ENCODE measurements around the gene SLC9C1. TPM values are rescaled to one million over a fixed set of nuclear protein-coding genes. Genes with fewer than 3 reads are reported as not detected.

SLC9C1 gene
- total RNA-seq, 2 experiments from 2014 or later = not detected

DNA sequence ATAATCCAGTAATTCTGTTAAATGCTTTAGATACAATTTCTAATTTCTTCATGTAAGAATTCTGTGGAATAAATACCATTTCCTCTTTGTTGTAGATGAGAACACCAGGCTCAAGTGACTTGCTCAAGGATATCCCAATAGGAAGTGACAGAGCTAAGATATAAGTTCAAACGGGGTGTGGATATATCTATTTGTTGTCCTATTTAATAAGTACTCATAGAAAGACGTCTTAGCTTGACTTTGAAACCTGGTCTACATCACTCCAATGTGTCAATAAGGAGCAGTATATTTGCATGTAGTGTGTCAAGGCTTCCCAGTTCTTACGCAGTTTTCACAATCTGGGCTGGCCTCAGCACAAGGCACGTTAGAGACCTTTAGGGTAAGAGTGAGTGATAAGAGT is 156.2 kb downstream of the SLC9C1 start:
- Mint-ChIP-seq H3K27me3 (no peaks in the 10 kb centered on the region), H3K4me1 (ENCODE audit: low read depth) (peaks cover 53% of the 10 kb centered on the region), H3K27ac (peak overlapping the region; percentile 27), H3K36me3 (ENCODE audit: low read depth) (no peaks in the 10 kb centered on the region), H3K9me3 (no peaks in the 10 kb centered on the region), H3K4me3 (no peak overlapping the region)
- no peaks in the 10 kb centered on the region for H3K9me3 ChIP-seq (ENCODE audit: control insufficient read depth in 1 of 2, insufficient read depth in 1 of 2, low read length in 2 of 2)
- ChIA-PET CTCF (interaction anchor here (1.1 to 1.7 kb wide), 3 partner anchors 9 to 26 kb away, joined by 3 to 6 read pairs (median 6); no protein-coding TSS in a partner anchor), POLR2A (interaction anchor here (1.3 to 1.4 kb wide), 3 partner anchors 9 to 156 kb away, joined by 3 to 4 read pairs (median 4); partner anchors contain the start of gene SLC9C1)
- DNase-seq (no peak), ATAC-seq (ENCODE audit: poor library complexity) (no peak)
- no peak overlapping the region for H3K27ac ChIP-seq (ENCODE audit: low read depth in 1 of 2, low read length in 2 of 2)
- H3K27me3 ChIP-seq (ENCODE audit: control insufficient read depth in 1 of 2, insufficient read depth in 2 of 2, low read length in 2 of 2) = no peaks in the 10 kb centered on the region
- peaks cover 31% of the 10 kb centered on the region for H3K4me1 ChIP-seq (ENCODE audit: insufficient read depth, low read length)
- no peaks in the 10 kb centered on the region for H3K36me3 ChIP-seq (ENCODE audit: insufficient read depth, low read length)
- TF ChIP-seq, protein P1, sequence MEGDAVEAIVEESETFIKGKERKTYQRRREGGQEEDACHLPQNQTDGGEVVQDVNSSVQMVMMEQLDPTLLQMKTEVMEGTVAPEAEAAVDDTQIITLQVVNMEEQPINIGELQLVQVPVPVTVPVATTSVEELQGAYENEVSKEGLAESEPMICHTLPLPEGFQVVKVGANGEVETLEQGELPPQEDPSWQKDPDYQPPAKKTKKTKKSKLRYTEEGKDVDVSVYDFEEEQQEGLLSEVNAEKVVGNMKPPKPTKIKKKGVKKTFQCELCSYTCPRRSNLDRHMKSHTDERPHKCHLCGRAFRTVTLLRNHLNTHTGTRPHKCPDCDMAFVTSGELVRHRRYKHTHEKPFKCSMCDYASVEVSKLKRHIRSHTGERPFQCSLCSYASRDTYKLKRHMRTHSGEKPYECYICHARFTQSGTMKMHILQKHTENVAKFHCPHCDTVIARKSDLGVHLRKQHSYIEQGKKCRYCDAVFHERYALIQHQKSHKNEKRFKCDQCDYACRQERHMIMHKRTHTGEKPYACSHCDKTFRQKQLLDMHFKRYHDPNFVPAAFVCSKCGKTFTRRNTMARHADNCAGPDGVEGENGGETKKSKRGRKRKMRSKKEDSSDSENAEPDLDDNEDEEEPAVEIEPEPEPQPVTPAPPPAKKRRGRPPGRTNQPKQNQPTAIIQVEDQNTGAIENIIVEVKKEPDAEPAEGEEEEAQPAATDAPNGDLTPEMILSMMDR (IDR thresholded peaks at IDR 0.05) = no peak
- intact Hi-C loops (cut with DNase I, micrococcal nuclease) = loop anchor here (2.0 to 10.0 kb wide), 4 partner anchors 25 to 393 kb away; no protein-coding TSS in a partner anchor
- H3K4me3 ChIP-seq (ENCODE audit: low read length) = no peak overlapping the region

DNA sequence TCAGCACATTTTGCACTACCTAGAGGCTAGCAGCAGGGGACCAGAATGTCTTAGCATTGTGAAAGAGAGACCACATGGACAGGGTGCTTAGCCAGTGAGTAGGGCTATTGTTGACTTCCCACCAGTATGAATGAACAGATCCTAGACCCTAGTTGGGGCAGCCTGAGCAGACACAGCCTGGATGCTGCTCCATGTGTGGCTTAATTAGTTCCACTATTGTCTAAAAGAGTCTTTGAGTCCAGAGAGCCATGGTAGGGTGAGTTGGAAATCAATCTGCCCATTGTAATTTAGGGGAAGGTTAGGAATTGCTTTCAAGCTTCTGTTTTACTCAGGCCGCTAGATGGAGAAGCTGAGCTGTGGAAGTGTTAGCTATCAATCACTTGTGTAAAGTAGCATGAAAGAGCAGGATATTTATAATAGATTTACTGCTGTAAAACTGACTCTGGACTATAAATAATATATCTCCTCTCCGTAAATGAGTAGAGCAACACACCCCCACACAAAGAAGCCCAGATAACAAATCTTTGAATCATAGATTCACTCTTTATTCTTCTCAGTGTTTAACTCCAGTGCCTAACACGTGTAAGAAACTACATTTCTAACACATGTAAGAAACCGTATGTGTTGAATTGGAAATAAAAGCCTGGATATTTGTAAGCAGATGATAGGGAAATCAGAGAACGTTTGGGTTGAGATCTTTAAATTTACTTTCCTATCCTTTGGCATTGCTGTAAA is 156.9 kb downstream of the SLC9C1 start:
- Histone ChIP-seq H3K27me3 (ENCODE audit: control insufficient read depth in 1 of 2, insufficient read depth in 2 of 2, low read length in 2 of 2) (no peaks in the 10 kb centered on the region), H3K36me3 (ENCODE audit: insufficient read depth, low read length) (no peaks in the 10 kb centered on the region), H3K4me3 (ENCODE audit: low read length) (no peak overlapping the region), H3K9me3 (ENCODE audit: control insufficient read depth in 1 of 2, insufficient read depth in 1 of 2, low read length in 2 of 2) (no peaks in the 10 kb centered on the region), H3K4me1 (ENCODE audit: insufficient read depth, low read length) (peaks cover 36% of the 10 kb centered on the region), H3K27ac (ENCODE audit: low read depth in 1 of 2, low read length in 2 of 2) (no peak overlapping the region)
- Mint-ChIP-seq H3K4me1 (ENCODE audit: low read depth) (peaks cover 60% of the 10 kb centered on the region), H3K27ac (peak overlapping the region; percentile 27), H3K9me3 (no peaks in the 10 kb centered on the region), H3K4me3 (no peak overlapping the region), H3K36me3 (ENCODE audit: low read depth) (no peaks in the 10 kb centered on the region), H3K27me3 (no peaks in the 10 kb centered on the region)
- DNase-seq (peak in 11 of 14 experiments; percentile 19 to 75 (median 30)), ATAC-seq (ENCODE audit: poor library complexity) (no peak)
- ChIA-PET CTCF (interaction anchor here (0.7 to 1.7 kb wide), 5 partner anchors 8 to 168 kb away, joined by 3 to 6 read pairs (median 3); no protein-coding TSS in a partner anchor), POLR2A (interaction anchor here (0.9 to 1.4 kb wide), 4 partner anchors 9 to 157 kb away, joined by 3 to 4 read pairs (median 4); partner anchors contain the start of gene SLC9C1)
- intact Hi-C loops (cut with DNase I, micrococcal nuclease) = loop anchor here (2.0 to 10.0 kb wide), 4 partner anchors 24 to 394 kb away; no protein-coding TSS in a partner anchor
- TF ChIP-seq, protein P1 (IDR thresholded peaks at IDR 0.05) = peak; percentile 68

DNA sequence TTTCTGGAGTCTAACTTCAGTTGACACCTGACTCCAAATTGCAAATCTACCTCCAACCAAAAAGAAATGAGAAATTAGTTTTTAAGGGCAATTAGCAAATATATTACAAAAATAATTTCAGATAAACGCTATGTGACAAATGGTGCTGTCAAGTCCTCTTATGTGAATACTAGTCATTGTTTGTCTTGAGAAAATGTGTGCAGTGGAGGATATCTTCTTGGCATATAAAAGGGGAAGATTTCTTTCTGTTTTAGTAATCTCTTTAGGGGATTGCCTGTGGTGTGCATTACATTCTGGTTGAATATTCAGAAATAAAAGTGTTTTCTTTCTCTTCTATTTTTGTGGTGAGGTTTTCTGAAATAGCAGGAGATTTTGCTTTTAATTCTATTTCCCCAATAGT is 158.0 kb downstream of the SLC9C1 start:
- Histone ChIP-seq H3K27ac (ENCODE audit: low read depth in 1 of 2, low read length in 2 of 2) (no peak overlapping the region), H3K27me3 (ENCODE audit: control insufficient read depth in 1 of 2, insufficient read depth in 2 of 2, low read length in 2 of 2) (no peaks in the 10 kb centered on the region), H3K4me1 (ENCODE audit: insufficient read depth, low read length) (peaks cover 43% of the 10 kb centered on the region), H3K4me3 (ENCODE audit: low read length) (no peak overlapping the region), H3K9me3 (ENCODE audit: control insufficient read depth in 1 of 2, insufficient read depth in 1 of 2, low read length in 2 of 2) (no peaks in the 10 kb centered on the region), H3K36me3 (ENCODE audit: insufficient read depth, low read length) (no peaks in the 10 kb centered on the region)
- Mint-ChIP-seq H3K27me3 (no peaks in the 10 kb centered on the region), H3K4me1 (ENCODE audit: low read depth) (peaks cover 66% of the 10 kb centered on the region), H3K9me3 (no peaks in the 10 kb centered on the region), H3K36me3 (ENCODE audit: low read depth) (no peaks in the 10 kb centered on the region), H3K4me3 (no peak overlapping the region), H3K27ac (peak overlapping the region; percentile 88)
- POLR2A ChIA-PET = no interaction called here
- CTCF ChIA-PET = interaction anchor here (0.9 to 1.7 kb wide), 3 partner anchors 16 to 24 kb away, joined by 3 to 6 read pairs (median 3); no protein-coding TSS in a partner anchor
- TF ChIP-seq, protein P1 (IDR thresholded peaks at IDR 0.05) = no peak
- no peak for DNase-seq
- intact Hi-C loops (cut with DNase I, micrococcal nuclease) = loop anchor here (2.0 to 10.0 kb wide), 4 partner anchors 23 to 395 kb away; no protein-coding TSS in a partner anchor
- no peak for ATAC-seq (ENCODE audit: poor library complexity)
